Testis (tissue), 3 donors: ENCODE results near the gene RIBC2. TPM values are rescaled to one million over a fixed set of nuclear protein-coding genes. Genes with fewer than 3 reads are reported as not detected.

Source experiments
- DNase-seq: peaks from one replicate; pipeline ENCODE4 v3.0.0-alpha.2; 2019
- H3K27ac ChIP-seq, 2 donors: fragments of 200-600 bp; sonication (generic); one replicate each; pipeline ENCODE4 v1.5.1; 2019
- H3K27me3 ChIP-seq: fragments of 200-600 bp; sonication (generic); one replicate; pipeline ENCODE4 v1.5.1; 2019
- H3K36me3 ChIP-seq: fragments of 200-600 bp; sonication (generic); one replicate; pipeline ENCODE4 v1.5.1; 2017; ENCODE audit warnings: low read depth; ENCODE audit errors: missing control alignments
- H3K4me1 ChIP-seq: fragments of 200-600 bp; sonication (generic); one replicate; pipeline ENCODE4 v1.5.1; 2019
- H3K4me3 ChIP-seq, 2 donors: fragments of 200-600 bp; sonication (generic); one replicate each; pipeline ENCODE4 v1.5.1; 2017 to 2019
- H3K9me3 ChIP-seq: fragments of 200-600 bp; sonication (generic); one replicate; pipeline ENCODE4 v1.5.1; 2017
- POLR2A ChIP-seq: fragments of 450-650 bp; IDR thresholded peaks from one replicate; pipeline ENCODE4 v1.6.1; 2017; ENCODE audit warnings: antibody characterized with exemption, mild to moderate bottlenecking, moderate library complexity
- WGBS, 2 donors: methylation state at CpG; one replicate each; pipeline ENCODE4 v1.1.5; 2018; 5-methylcytosine and 5-hydroxymethylcytosine counted together
- intact Hi-C: fragments of 100-400 bp; cut with DNase I; formaldehyde crosslinking; loops from one replicate; pipeline ENCODE4 v1.15.1; 2023; ENCODE audit warnings: low total_unique reads
- polyA plus RNA-seq: library from polyadenylated mRNA; stranded (reverse); fragments of 350-450 nt; fragmentation: Illumina TruSeq; extraction: RNeasy Lipid Tissue Mini Kit (QIAGEN cat#74804); gene quantifications from one replicate; pipeline ENCODE4 v1.2.3, GENCODE V29; 2014; ENCODE audit warnings: low read depth, low replicate concordance; ENCODE audit not compliant: insufficient read depth
- total RNA-seq, 2 donors: library from RNA; depleted of rRNA; stranded (reverse); fragments of >200 nt; gene quantifications; one replicate each; pipeline ENCODE4 v1.2.3, GENCODE V29; 2016
- TF ChIP-seq, protein P1 (sequence below), 3 experiments: fragments of 450-650 bp in 2 of 3; fragments of 200-600 bp in 1 of 3; sonication (generic) in 1 of 3; IDR thresholded peaks; one replicate each; pipeline ENCODE4 v1.5.1; 2016 to 2019; ENCODE audit warnings: antibody characterized with exemption in 3 of 3, mild to moderate bottlenecking in 2 of 3, moderate library complexity in 1 of 3

The RIBC2 gene
- total and polyA plus RNA-seq, 3 donors from 2014 or later, result 20.3 to 66.7 (median 38.5) TPM

DNA sequence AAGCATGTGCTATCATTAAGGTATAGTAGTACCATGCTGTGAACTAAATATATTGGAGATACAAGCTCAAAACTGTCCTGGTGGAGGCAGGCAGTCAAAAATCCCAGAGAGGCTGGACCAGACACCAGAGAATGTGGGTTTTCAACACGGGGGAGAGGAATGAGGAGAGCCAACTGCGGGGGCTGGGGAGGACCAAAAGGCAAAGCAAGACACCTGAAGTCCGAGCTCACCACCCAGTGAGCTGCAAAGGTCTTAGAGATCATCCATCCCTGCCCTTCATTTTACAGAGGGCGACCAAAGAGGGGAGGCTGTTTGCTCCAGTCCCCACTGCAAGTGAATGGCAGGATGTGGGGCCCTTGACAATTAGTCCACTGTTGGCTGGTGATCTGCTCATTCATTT is 10.0 kb downstream of the RIBC2 start:
- no peaks in the 10 kb centered on the region for H3K36me3 ChIP-seq
- no peaks in the 10 kb centered on the region for H3K9me3 ChIP-seq
- H3K27me3 ChIP-seq, result no peaks in the 10 kb centered on the region
- TF ChIP-seq, protein P1, sequence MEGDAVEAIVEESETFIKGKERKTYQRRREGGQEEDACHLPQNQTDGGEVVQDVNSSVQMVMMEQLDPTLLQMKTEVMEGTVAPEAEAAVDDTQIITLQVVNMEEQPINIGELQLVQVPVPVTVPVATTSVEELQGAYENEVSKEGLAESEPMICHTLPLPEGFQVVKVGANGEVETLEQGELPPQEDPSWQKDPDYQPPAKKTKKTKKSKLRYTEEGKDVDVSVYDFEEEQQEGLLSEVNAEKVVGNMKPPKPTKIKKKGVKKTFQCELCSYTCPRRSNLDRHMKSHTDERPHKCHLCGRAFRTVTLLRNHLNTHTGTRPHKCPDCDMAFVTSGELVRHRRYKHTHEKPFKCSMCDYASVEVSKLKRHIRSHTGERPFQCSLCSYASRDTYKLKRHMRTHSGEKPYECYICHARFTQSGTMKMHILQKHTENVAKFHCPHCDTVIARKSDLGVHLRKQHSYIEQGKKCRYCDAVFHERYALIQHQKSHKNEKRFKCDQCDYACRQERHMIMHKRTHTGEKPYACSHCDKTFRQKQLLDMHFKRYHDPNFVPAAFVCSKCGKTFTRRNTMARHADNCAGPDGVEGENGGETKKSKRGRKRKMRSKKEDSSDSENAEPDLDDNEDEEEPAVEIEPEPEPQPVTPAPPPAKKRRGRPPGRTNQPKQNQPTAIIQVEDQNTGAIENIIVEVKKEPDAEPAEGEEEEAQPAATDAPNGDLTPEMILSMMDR (IDR thresholded peaks at IDR 0.05), result no peak
- TF ChIP-seq POLR2A, result no peak
- H3K4me3 ChIP-seq, result no peak overlapping the region
- 84 to 89% methylated on average over 4 of the region's 4 CpGs for WGBS, 2 donors
- H3K27ac ChIP-seq, result no peak overlapping the region
- H3K4me1 ChIP-seq, result no peaks in the 10 kb centered on the region
- no peak for DNase-seq
- intact Hi-C loops, result no loop called here

DNA sequence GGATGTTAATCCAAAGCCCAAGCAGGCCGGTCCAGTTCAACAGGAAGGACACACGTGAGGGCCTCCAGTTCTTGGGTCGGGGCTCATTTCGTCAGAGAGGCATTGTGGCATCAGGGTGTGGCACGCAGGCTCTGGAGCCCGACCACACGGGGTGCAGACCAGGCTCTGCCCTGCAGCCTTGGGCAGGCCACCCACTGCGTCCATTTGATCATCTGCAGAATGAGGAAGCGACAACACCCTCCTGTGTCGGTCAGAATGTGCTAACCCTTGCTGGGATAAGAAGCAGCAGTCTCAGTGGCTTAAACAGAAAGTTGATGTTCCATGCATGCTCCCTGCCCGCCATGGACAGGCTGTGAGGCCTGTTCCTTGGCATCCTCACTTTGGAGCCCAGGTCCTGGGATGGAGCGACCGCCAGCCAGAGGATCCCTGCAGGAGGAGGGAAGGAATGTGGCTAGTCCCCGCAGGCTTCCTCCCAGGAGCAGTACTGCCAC is 10.8 kb downstream of the RIBC2 start:
- Histone ChIP-seq H3K4me3 (no peak overlapping the region), H3K9me3 (no peaks in the 10 kb centered on the region), H3K4me1 (no peaks in the 10 kb centered on the region), H3K27me3 (no peaks in the 10 kb centered on the region), H3K36me3 (no peaks in the 10 kb centered on the region), H3K27ac (no peak overlapping the region)
- no peak for TF ChIP-seq POLR2A
- TF ChIP-seq, protein P1 (IDR thresholded peaks at IDR 0.05), result no peak
- DNase-seq, result peak; percentile 16
- 92 to 94% methylated on average over 9 to 14 of the region's 14 CpGs for WGBS, 2 donors
- intact Hi-C loops, result no loop called here

DNA sequence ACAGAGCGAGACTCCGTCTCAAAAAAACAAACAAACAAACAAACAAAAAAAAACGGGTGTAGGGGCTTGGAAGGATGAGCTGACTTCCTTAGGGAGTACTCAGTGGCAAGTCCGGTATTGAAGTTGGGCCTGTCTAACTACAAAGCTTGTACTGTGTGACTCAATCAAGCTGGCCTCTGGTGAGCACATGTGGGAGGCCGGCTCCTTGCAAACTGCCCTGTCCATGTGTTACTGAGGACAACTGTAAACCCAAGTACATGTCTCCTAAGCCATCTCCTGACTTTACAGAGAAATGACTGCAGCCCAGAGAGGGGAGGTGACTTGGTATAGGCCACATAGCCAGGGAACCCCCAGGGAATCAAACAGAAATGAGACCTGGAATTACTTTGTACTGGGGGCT is 11.6 kb downstream of the RIBC2 start:
- H3K4me3 ChIP-seq, result no peak overlapping the region
- WGBS, 2 donors, result 71 to 72% methylated on average over 5 of the region's 5 CpGs
- TF ChIP-seq, protein P1 (IDR thresholded peaks at IDR 0.05), result no peak
- no peak for TF ChIP-seq POLR2A
- H3K27ac ChIP-seq, result no peak overlapping the region
- intact Hi-C loops, result no loop called here
- H3K9me3 ChIP-seq, result no peaks in the 10 kb centered on the region
- H3K36me3 ChIP-seq, result no peaks in the 10 kb centered on the region
- peak; percentile 16 for DNase-seq
- H3K4me1 ChIP-seq, result no peaks in the 10 kb centered on the region
- H3K27me3 ChIP-seq, result no peaks in the 10 kb centered on the region

DNA sequence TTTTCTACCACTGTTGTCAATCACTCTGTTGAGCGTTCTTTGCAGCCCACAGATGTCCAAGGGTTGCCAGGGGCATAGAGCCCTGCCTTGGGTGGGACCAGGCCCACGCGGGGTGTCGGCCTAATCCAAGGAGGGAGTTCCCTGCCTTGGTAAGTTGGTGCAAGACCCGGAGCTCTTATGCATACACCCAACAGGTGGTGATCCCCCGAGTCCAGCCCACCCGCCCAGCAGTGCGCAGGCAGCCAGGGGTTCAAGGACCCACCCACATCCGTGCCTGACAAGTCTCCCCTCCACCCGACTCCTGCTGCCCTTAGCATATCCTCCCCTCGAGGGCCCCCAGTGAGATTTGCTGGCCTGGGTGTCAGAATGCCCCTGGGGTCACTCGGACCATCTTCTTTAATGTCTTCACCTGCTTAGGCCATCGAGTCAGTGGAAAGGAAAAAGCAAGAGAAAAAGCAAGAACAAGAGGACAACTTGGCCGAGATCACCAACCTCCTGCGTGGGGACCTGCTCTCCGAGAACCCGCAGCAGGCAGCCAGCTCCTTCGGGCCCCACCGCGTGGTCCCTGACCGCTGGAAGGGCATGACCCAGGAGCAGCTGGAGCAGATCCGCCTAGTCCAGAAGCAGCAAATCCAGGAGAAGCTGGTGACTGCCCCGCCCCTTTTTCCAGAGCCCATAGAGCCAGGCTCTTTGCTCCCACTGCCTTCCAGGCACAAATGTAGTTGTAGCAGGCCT is 12.2 kb downstream of the RIBC2 start:
- no peak for TF ChIP-seq POLR2A
- TF ChIP-seq, protein P1 (IDR thresholded peaks at IDR 0.05), result no peak
- H3K4me1 ChIP-seq, result no peaks in the 10 kb centered on the region
- peak; percentile 8 for DNase-seq
- H3K27me3 ChIP-seq, result no peaks in the 10 kb centered on the region
- no peaks in the 10 kb centered on the region for H3K9me3 ChIP-seq
- no peaks in the 10 kb centered on the region for H3K36me3 ChIP-seq
- H3K4me3 ChIP-seq, result no peak overlapping the region
- H3K27ac ChIP-seq, result no peak overlapping the region
- WGBS, 2 donors, result 92 to 93% methylated on average over 22 to 23 of the region's 23 CpGs
- intact Hi-C loops, result no loop called here

DNA sequence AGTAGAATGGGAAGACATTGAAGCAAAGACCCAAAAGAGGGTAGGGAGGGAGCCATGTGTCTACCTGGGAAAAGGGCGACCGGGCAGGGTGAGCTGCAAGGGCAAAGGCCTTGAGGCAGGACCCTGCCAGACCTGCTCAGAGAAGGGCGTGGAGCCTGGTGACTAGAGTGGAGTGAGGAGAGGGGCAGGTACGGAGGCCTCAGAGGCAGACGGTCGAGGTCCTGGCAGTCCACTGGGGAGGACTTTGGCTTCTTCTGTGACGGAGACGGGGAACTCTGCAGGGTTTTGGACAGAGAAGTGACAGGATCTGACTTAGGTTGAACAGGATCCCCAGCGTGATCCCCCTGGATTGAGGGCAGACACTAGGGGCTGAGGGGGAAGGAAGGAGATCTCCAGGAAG is 12.9 kb downstream of the RIBC2 start:
- H3K36me3 ChIP-seq, result no peaks in the 10 kb centered on the region
- WGBS, 2 donors, result 92 to 96% methylated on average over 9 of the region's 9 CpGs

More for the DNA sequence above, 12.9 kb downstream of the RIBC2 start:
- Histone ChIP-seq H3K4me1 (no peaks in the 10 kb centered on the region), H3K4me3 (no peak overlapping the region), H3K27ac (no peak overlapping the region), H3K27me3 (no peaks in the 10 kb centered on the region), H3K9me3 (no peaks in the 10 kb centered on the region)
- TF ChIP-seq, protein P1 (IDR thresholded peaks at IDR 0.05), result no peak
- TF ChIP-seq POLR2A, result no peak
- intact Hi-C loops, result no loop called here
- peak; percentile 4 for DNase-seq
